Umbilical cord (tissue), 2 donors: ENCODE measurements around the gene PTPRT. TPM values are rescaled to one million over a fixed set of nuclear protein-coding genes. Genes with fewer than 3 reads are reported as not detected.
A peak's percentile ranks its signal among the peaks of the same experiment; 100 is the strongest.
"Not testable (repeated sequence)": the region's sequence is repeated elsewhere in the genome, so short reads cannot be mapped to it uniquely, and the experiment has no call there.

ENCODE experiments used
- DNase-seq: peaks from one replicate; pipeline ENCODE4 v3.0.0-alpha.2; 2015; ENCODE audit warnings: low spot score
- total RNA-seq: library from RNA; depleted of rRNA; stranded (reverse); fragments of >200 nt; gene quantifications from one replicate; pipeline ENCODE4 v1.2.3, GENCODE V29; 2014; ENCODE audit warnings: low replicate concordance; ENCODE audit not compliant: insufficient read depth

The PTPRT gene
- total RNA-seq, 1 donor from 2014 or later: 17.8 TPM

DNA sequence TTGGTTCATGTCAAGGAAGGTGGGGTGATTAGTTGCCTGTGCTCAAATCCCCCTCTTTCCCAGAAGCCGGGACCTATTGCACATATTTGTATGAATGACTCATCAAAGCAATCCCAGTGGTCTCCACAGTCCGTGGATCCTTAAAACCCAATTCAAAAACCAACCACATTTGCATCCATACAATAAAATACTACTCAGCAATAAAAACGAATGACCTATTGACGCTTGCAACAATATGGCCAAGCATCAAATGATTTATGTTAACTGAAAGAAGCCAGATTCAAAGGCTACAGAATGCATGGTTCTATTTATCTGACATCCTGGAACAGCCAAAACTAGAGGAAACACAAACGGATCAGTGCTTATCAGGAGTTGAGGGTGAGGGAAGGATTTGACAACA is 275.4 kb downstream of the PTPRT start:
- no peak for DNase-seq

GRCh38 chr20:42910808-42911207 is 278.9 kb downstream of the PTPRT start:
- not testable (repeated sequence) for DNase-seq

DNA sequence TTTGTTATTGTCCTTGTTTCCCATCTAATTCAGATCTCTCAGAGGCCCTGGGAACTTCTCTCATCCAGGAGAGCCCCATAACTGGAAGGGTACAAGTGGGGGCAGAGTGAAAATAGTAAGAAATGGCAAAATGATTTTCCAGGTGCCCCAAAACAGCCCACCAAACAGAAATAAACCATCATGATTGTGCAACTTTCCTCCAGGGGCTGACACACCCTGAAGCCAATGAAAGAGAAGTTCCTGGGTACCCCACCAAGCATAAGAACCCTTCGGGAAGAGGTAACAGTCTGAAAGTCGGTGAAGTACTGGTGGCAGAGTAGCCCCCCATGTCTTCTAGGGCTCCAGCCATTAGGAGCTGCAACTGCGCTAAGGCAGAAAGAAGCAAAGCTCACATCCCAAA is 282.0 kb downstream of the PTPRT start:
- DNase-seq: no peak

GRCh38 chr20:42906120-42906519 is 283.6 kb downstream of the PTPRT start:
- DNase-seq: no peak

GRCh38 chr20:42902509-42902908 is 287.2 kb downstream of the PTPRT start:
- DNase-seq: no peak

DNA sequence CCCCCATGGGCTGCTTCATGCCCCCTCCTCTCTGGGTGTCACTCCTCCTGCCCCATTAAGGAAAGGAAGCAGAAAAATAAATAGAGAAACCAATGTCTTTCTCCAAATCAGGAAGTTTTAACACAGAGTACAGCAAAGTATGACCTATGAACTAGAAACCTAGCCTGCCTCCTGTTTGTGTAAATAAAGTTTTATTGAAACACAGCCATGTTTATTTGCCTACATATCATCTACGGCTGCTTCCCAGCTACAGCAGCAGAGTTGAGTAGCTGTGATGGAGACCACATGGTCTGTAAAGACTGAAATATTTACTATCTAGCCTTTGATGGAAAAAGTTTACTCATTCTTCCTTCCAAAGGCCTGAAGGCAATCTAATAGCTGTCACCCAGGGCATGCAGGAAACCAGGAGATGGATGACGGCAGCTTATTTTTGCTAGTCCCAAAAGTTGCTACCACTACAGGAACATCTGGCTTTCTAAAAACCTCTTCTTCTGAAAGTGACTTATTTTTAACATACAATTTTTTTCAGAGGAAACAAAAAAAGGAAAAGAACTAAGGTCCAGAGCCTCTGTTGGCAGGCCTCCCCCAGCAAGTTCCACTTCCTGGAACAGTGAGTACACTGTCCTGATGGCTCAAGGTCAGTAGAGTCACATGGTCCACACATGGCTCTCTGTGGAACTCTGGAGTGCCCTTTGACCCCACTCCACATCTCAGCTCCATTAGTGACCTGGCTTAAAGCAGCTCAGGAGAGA is 287.8 kb downstream of the PTPRT start:
- DNase-seq: peak; percentile 38

GRCh38 chr20:42900764-42901163 is 288.9 kb downstream of the PTPRT start:
- DNase-seq: peak; percentile 11

DNA sequence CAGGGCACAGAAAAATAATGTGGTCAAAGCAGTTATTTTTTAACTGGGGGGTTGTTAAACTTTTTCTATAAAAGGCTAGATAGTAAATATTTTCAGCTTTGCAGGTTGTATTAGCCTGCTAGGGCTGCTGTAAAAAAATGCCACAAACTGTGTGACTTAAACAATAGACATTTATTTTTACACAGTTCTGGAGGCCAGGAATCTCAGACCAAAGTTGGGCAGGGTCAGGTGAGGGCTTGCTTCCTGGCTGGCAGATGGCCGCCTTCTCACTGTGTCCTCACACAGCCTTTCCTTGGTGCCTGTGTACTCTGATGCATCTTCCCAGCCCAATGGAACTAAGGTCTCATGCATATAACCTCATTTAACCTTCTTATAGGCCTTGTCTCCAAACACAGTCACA is 294.7 kb downstream of the PTPRT start:
- DNase-seq: no peak

GRCh38 chr20:42894483-42894882 is 295.2 kb downstream of the PTPRT start:
- DNase-seq: no peak

- no peak for DNase-seq
Observed at GRCh38 chr20:42889517-42889916, 300.2 kb downstream of the PTPRT start.

DNA sequence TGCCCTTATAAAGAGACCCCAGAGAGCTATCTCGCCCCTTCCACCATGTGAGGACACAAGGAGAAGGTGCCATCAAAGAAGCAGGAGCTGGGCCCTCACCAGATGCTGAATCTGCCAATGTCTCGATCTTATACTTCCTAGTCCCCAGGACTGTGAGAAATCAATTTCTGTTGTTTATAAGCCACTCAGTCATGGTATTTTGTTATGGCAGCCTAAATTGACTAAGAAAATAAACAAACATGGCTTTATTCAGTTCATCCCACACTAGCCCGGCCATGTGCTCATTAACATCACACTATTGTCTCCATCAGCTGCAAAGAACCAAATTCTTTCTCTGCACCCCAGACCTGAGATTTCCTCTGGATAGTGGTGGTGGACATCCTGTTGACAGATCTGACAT is 302.4 kb downstream of the PTPRT start:
- DNase-seq: no peak

DNA sequence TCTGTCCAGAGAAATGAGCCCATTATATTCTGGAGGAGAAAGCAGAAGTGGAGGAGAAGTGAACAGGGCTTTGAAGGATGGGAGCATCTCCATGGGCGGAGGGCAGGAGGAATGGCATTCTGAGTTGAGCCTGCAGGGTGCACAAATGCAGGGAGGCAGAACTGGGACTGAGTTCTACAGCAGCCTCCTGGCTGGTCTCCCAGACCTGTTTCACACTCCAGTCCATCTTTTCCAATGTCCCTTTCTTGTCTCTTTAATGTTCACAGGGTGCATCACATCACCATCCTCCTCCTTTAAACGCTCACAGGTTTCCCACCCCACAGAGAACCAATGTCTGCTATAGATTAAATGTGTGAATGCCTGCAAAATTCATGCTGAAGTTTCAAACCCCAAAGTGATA is 302.9 kb downstream of the PTPRT start:
- no peak for DNase-seq

DNA sequence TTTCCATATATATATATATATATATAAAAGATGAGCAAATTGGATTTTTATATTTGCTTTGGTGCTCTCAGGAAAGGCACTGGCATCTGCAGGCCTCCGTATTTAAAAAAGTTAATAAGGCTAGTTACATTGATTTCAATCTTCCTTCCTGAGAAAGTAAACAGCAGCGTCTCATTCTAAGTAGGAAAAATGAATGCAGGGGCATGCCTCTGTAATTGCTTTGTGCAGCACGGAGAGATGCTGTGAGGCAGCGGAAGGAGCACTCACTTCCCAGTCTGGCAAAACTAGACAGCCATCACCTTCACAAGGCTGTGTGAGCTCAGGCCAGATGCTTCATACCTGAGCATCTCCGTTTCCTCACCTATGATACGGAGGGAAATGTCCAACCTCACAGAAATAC is 303.7 kb downstream of the PTPRT start:
- DNase-seq: no peak

DNA sequence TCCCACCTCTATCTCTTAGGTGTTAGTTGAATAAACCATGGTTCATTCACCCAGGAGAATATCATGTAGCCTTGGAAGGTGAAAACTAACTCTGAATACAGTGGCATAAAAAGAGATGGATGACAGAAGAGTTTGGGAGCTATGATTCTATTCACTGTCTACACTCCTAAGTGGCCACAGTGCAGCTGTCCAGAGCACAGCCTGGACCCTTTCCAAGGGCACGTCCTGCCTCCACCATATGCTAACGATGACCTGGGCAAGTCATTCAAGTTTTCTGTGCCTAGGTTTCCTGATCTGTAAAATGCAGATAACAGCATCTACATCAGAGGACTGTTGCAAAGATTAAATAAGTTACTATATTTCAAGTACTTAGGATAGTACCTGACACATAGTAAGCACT is 314.1 kb downstream of the PTPRT start:
- DNase-seq: no peak

- DNase-seq: no peak
Observed at GRCh38 chr20:42873259-42873658, 316.4 kb downstream of the PTPRT start.

DNA sequence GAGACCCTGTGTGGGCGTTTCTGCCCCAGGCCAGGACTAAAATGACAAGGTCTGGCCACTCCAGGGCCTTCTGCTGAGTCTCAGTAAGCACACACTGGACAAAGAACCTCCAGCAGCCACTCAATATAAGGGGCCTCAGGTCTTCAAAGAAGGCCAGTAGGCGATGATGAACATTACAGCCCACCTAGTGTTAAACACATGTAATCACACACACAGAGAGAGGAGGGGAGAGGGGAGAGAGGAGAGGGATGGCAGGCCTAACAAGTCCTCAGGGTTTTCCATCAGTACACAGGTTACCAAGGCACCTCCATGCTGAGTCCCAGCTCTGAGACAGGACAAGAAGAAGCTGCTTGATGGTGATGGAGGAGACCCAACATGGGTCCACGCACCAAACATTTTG is 325.6 kb downstream of the PTPRT start:
- DNase-seq: no peak

- no peak for DNase-seq
Observed at GRCh38 chr20:42862446-42862845, 327.3 kb downstream of the PTPRT start.

- peak; percentile 79 for DNase-seq
Observed at GRCh38 chr20:42857446-42857845, 332.3 kb downstream of the PTPRT start.

DNA sequence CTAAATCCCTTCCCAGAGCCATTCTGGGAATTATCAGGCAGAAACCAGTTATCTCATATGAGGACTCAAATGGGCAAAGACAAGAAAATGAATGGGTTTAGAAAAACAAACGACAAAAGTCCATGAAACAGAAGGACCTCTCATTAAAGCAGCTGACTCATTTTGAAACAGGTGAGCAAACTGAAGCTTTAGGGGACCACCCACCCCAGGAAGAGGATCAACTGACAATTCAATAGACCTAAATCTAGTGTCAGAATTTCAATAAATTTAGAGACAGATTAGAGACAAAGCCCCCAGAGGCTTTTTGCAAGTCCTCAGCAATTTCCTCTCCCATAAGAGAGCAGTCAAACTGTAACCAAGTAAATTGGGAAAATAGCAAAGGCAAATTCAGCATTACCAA is 333.8 kb downstream of the PTPRT start:
- DNase-seq: no peak

DNA sequence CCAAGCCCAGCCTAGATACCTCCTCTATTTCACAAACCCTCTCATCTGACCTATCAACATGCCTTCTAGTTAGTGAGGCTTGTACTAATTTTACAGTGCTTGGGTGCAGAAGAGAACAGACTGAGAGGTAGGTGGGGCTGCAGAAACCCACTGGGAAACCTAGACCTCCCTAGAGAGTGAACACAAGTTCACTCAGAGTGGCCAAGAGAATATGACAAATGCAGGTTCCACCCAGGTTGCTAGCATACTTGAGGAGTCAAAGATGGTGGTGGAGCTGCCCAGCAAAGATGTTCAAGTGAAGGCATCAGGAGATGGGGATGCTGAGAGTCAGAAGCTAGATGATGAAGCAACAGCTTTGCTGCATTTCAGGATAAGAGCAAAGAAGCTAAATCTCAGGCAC is 337.0 kb downstream of the PTPRT start:
- DNase-seq: no peak

DNA sequence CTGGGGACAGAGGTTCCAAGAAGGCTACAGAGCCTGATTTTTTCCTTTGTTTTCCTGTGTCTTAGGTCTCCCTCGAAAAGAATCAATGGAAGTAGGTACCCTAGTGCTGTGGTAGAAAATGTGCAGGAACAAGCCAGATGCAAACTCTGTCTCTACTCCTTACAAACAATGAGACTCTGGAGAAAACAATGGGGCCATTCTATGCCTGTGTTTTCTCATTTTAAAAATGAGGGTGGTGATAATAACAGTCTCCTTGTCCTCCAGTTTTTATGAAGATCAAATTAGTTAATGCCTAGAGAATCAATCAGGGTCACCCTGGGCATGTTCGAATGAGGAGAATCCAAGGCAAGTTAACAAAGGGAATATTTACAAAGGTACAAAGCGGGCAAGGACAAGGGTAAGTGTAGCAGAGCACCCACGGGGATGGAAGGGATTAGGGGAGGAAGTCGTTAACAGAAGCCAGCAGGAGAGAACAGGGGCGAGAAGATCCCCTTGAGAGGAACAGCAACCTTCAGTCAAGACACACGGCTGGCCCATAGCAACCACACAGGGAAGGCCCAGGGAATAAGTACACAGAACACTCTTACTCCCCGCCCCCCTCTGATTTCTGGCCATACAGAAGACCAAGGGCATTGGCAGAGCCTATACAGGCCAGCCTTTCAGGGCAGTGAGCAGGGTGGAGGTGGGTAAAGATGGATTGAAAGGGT is 342.8 kb downstream of the PTPRT start:
- no peak for DNase-seq

- no peak for DNase-seq
Observed at GRCh38 chr20:42844751-42845150, 345.0 kb downstream of the PTPRT start.

DNA sequence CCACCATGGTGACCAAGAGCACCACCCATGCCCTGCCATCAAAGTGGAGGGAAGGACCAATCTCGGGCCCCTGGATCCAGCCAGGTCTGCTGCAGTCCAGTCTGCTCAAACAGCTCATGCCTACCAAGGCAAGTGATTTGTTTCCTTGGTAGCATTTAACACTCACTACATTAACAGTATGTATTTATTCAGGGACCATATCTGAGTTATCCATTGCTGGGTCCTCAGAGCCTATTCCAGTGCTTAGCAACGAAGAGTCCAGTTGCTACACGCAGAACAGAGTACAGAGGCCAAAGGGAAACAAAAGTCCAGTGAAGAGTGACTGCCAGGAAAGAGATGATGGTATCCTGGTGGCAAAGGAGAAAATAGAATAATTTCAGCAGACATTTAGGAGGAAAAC is 352.2 kb downstream of the PTPRT start:
- DNase-seq: no peak
